GM23338 (cell line): Measurements from ENCODE around the gene CSNK2B. TPM values are rescaled to one million over a fixed set of nuclear protein-coding genes. Genes with fewer than 3 reads are reported as not detected.

ENCODE experiments used
- ATAC-seq: fragments of 200-7000 bp; cut with Tn5 transposase; 3 replicates; pipeline ENCODE4 v1.9.1; 2020
- DNase-seq: peaks from one replicate; pipeline ENCODE4 v3.0.0-alpha.2; 2015; ENCODE audit warnings: low spot score
- H2AFZ ChIP-seq: fragments of 200-600 bp; sonication (generic); 2 replicates; pipeline ENCODE4 v1.8.0; 2016; ENCODE audit warnings: antibody characterized with exemption, mild to moderate bottlenecking, moderate library complexity
- H3F3A ChIP-seq: fragments of 200-600 bp; sonication (generic); replicated peaks from 2 replicates; pipeline ENCODE4 v1.8.0; 2017; ENCODE audit warnings: antibody characterized with exemption, mixed run types, low read depth
- H3K27ac ChIP-seq: fragments of 200-600 bp; sonication (generic); 2 replicates; pipeline ENCODE4 v1.6.1; 2016; ENCODE audit warnings: low read depth
- H3K27me3 ChIP-seq: fragments of 200-600 bp; sonication (generic); 2 replicates; pipeline ENCODE4 v1.8.0; 2016; ENCODE audit warnings: mild to moderate bottlenecking, mixed run types, moderate library complexity; ENCODE audit not compliant: insufficient read depth
- H3K36me3 ChIP-seq: fragments of 200-600 bp; sonication (generic); 2 replicates; pipeline ENCODE4 v1.8.0; 2016; ENCODE audit warnings: mild to moderate bottlenecking; ENCODE audit not compliant: insufficient read depth
- H3K4me1 ChIP-seq: fragments of 200-600 bp; sonication (generic); 2 replicates; pipeline ENCODE4 v1.8.0; 2016; ENCODE audit warnings: mild to moderate bottlenecking, moderate library complexity; ENCODE audit not compliant: insufficient read depth
- H3K4me2 ChIP-seq: fragments of 200-600 bp; sonication (generic); 2 replicates; pipeline ENCODE4 v1.7.1; 2017; ENCODE audit warnings: mixed run types
- H3K4me3 ChIP-seq: fragments of 200-600 bp; sonication (generic); 2 replicates; pipeline ENCODE4 v1.6.1; 2016; ENCODE audit warnings: mixed run types
- H3K79me2 ChIP-seq: fragments of 200-600 bp; sonication (generic); replicated peaks from 2 replicates; pipeline ENCODE4 v1.8.0; 2017; ENCODE audit warnings: mild to moderate bottlenecking; ENCODE audit not compliant: insufficient read depth
- H3K9me2 ChIP-seq: fragments of 200-600 bp; sonication (generic); 2 replicates; pipeline ENCODE4 v1.8.0; 2017; ENCODE audit not compliant: insufficient read depth
- H4K20me1 ChIP-seq: fragments of 200-600 bp; sonication (generic); replicated peaks from 2 replicates; pipeline ENCODE4 v1.8.0; 2017; ENCODE audit warnings: mild to moderate bottlenecking; ENCODE audit not compliant: insufficient read depth
- H3K27ac Mint-ChIP-seq: 2 replicates; pipeline ENCODE4 v1.8.0; 2020; ENCODE audit warnings: inconsistent platforms, mild to moderate bottlenecking, moderate library complexity, mixed read lengths
- H3K27me3 Mint-ChIP-seq: 3 replicates; pipeline ENCODE4 v1.8.0; 2022; ENCODE audit warnings: low read depth, mild to moderate bottlenecking, moderate library complexity, mixed read lengths, inconsistent platforms; ENCODE audit not compliant: insufficient read depth, poor library complexity
- H3K36me3 Mint-ChIP-seq: 3 replicates; pipeline ENCODE4 v1.8.0; 2021; ENCODE audit warnings: low read depth, mild to moderate bottlenecking, inconsistent platforms, moderate library complexity, mixed read lengths
- H3K4me1 Mint-ChIP-seq: 3 replicates; pipeline ENCODE4 v1.8.0; 2020; ENCODE audit warnings: mild to moderate bottlenecking, inconsistent platforms, mixed read lengths
- H3K4me3 Mint-ChIP-seq: 3 replicates; pipeline ENCODE4 v1.8.0; 2021; ENCODE audit warnings: moderate library complexity, mild to moderate bottlenecking, inconsistent platforms, mixed read lengths
- H3K9me3 Mint-ChIP-seq: 3 replicates; pipeline ENCODE4 v1.8.0; 2020; ENCODE audit warnings: moderate library complexity, mild to moderate bottlenecking, inconsistent platforms, mixed read lengths
- CREB1 ChIP-seq: fragments of 250-450 bp; sonication (Bioruptor Pico); IDR thresholded peaks from 2 replicates; pipeline ENCODE4 v1.5.0; 2020; ENCODE audit warnings: low read depth, mild to moderate bottlenecking, moderate library complexity
- EZH2 ChIP-seq: fragments of 200-600 bp; sonication (generic); IDR thresholded peaks from one replicate; pipeline ENCODE4 v1.8.0; 2017; ENCODE audit warnings: antibody characterized with exemption, mild to moderate bottlenecking, low read depth; ENCODE audit not compliant: unreplicated experiment
- EZH2phosphoT487 ChIP-seq: fragments of 200-600 bp; sonication (generic); IDR thresholded peaks from one replicate; pipeline ENCODE4 v1.8.1; 2018; ENCODE audit warnings: antibody characterized with exemption; ENCODE audit not compliant: unreplicated experiment
- JUNB ChIP-seq: IDR thresholded peaks from one replicate; pipeline ENCODE4 v1.6.1; 2016; ENCODE audit warnings: antibody characterized with exemption; ENCODE audit not compliant: unreplicated experiment
- POLR2AphosphoS5 ChIP-seq: IDR thresholded peaks from 2 replicates; pipeline ENCODE4 v1.6.1; 2016; ENCODE audit warnings: antibody characterized with exemption, low read depth
- STAT1 ChIP-seq: IDR thresholded peaks from one replicate; pipeline ENCODE4 v1.6.1; 2016; ENCODE audit warnings: antibody characterized with exemption; ENCODE audit not compliant: unreplicated experiment
- ZNF114 ChIP-seq: fragments of 250-450 bp; sonication (Bioruptor Pico); IDR thresholded peaks from 2 replicates; pipeline ENCODE4 v1.5.0; 2020; ENCODE audit warnings: mild to moderate bottlenecking, moderate library complexity
- ZNF331 ChIP-seq: fragments of 250-450 bp; sonication (Bioruptor Pico); IDR thresholded peaks from 2 replicates; pipeline ENCODE4 v1.5.0; 2020; ENCODE audit warnings: low read depth, mild to moderate bottlenecking, moderate library complexity
- polyA plus RNA-seq: library from polyadenylated mRNA; unstranded; fragments of >200 nt; fragmentation: Nextera tagmentation; extraction: Ambion mirVana; gene quantifications from 2 replicates; pipeline ENCODE4 v1.2.1, GENCODE V29; 2016
- total RNA-seq: library from RNA; depleted of rRNA; stranded (reverse); fragments of >200 nt; shearing (Covaris generic); gene quantifications from 2 replicates; pipeline ENCODE4 v1.2.3, GENCODE V29; 2014
- TF ChIP-seq, protein P1 (sequence below): IDR thresholded peaks from one replicate; pipeline ENCODE4 v1.6.1; 2018; ENCODE audit warnings: antibody characterized with exemption; ENCODE audit not compliant: unreplicated experiment
- TF ChIP-seq, protein P2 (sequence below), 2 experiments: fragments of 200-600 bp in 1 of 2; sonication (generic) in 1 of 2; conservative IDR thresholded peaks; 2 replicates each; pipeline versions ENCODE4 v1.5.1 to v1.6.1; 2016 to 2017; ENCODE audit warnings: antibody characterized with exemption in 2 of 2, low read depth in 2 of 2, mild to moderate bottlenecking in 2 of 2, moderate library complexity in 1 of 2
- TF ChIP-seq, protein P3 (sequence below): IDR thresholded peaks from 2 replicates; pipeline ENCODE4 v1.6.1; 2016; ENCODE audit warnings: antibody characterized with exemption

Gene CSNK2B
- total and polyA plus RNA-seq, 2 experiments from 2014 or later, result 260 to 271 TPM

DNA sequence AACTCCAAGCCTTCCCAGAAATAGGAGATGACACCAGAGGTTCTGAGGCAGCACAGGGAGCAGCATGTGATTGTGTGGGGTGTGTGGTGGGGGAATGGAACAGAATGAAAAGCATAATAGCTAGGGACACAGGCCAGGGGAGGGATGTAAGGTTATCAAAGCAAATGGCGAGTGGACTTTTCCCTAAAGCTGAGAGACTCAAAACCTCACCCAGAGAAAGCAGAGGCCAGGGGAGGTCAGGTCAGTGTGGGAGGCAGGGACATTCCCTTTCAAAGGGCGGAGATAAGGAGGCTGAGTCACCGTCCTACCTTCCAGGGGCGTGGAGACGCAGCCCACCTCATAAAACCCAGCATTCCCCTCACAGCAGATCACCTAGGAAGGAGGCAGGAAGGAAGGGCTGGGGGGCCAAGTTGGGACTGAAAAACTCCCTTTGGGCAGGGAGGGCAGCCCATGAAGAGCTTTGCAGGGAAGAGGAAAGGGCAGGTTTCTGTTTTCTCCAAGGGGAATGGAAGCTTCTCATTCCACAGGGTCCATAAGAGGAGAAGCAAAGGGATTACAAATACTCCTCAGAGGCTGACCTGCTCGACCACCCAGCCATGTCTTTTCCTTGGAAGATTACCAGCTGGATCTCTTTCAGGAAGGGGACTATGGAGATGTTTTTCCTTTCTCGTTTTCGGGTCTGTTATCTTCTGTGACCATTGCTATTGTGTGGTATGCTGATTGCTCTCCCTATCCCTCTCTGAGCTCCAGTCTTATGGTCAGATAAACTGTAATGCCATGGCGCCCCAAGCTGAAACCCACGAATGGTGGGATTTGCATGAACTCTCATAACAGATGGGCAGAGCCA, 24.6 kb downstream of the CSNK2B start:
- Mint-ChIP-seq H3K36me3 (peaks cover 21% of the 10 kb centered on the region), H3K4me1 (no peaks in the 10 kb centered on the region; the same call in 2 of the 3 replicates), H3K27ac (no peak overlapping the region), H3K4me3 (no peak overlapping the region), H3K27me3 (peaks cover 6% of the 10 kb centered on the region), H3K9me3 (no peaks in the 10 kb centered on the region)
- TF ChIP-seq, protein P1, sequence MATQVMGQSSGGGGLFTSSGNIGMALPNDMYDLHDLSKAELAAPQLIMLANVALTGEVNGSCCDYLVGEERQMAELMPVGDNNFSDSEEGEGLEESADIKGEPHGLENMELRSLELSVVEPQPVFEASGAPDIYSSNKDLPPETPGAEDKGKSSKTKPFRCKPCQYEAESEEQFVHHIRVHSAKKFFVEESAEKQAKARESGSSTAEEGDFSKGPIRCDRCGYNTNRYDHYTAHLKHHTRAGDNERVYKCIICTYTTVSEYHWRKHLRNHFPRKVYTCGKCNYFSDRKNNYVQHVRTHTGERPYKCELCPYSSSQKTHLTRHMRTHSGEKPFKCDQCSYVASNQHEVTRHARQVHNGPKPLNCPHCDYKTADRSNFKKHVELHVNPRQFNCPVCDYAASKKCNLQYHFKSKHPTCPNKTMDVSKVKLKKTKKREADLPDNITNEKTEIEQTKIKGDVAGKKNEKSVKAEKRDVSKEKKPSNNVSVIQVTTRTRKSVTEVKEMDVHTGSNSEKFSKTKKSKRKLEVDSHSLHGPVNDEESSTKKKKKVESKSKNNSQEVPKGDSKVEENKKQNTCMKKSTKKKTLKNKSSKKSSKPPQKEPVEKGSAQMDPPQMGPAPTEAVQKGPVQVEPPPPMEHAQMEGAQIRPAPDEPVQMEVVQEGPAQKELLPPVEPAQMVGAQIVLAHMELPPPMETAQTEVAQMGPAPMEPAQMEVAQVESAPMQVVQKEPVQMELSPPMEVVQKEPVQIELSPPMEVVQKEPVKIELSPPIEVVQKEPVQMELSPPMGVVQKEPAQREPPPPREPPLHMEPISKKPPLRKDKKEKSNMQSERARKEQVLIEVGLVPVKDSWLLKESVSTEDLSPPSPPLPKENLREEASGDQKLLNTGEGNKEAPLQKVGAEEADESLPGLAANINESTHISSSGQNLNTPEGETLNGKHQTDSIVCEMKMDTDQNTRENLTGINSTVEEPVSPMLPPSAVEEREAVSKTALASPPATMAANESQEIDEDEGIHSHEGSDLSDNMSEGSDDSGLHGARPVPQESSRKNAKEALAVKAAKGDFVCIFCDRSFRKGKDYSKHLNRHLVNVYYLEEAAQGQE, result no peak
- no peak for TF ChIP-seq EZH2
- no peak for TF ChIP-seq POLR2AphosphoS5
- no peak for DNase-seq
- H2AFZ ChIP-seq, result no peak overlapping the region
- H3K9me2 ChIP-seq, result no peaks in the 10 kb centered on the region
- H3K4me3 ChIP-seq, result no peak overlapping the region
- no peaks in the 10 kb centered on the region for H3F3A ChIP-seq
- no peaks in the 10 kb centered on the region for H4K20me1 ChIP-seq
- ATAC-seq, result no peak
- no peaks in the 10 kb centered on the region for H3K79me2 ChIP-seq
- H3K27me3 ChIP-seq, result no peaks in the 10 kb centered on the region
- H3K36me3 ChIP-seq, result peaks cover 6% of the 10 kb centered on the region; the same call in 1 of the 2 replicates
- no peak overlapping the region for H3K4me2 ChIP-seq
- H3K4me1 ChIP-seq, result no peaks in the 10 kb centered on the region
- no peak overlapping the region for H3K27ac ChIP-seq

DNA sequence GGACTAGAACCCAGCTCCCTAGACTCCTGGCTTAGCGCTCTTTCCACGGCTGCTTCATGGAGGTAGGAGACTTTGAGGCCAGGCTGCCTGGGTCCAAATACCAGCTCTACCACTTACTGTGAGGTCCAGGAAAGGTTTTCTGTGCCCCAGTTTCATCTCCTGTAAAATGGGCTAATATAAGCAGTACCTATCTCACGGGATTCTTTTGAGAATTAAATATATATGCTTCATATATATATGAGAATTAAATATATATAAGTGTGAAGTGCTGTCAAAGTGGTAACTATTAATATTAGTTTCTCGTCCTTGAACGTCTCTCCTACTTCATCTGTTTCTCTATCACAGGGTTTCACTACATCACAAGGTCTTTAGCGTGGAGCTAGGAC, 25.2 kb downstream of the CSNK2B start:
- Mint-ChIP-seq H3K4me1 (no peaks in the 10 kb centered on the region; the same call in 2 of the 3 replicates), H3K4me3 (no peak overlapping the region), H3K27ac (no peak overlapping the region), H3K9me3 (no peaks in the 10 kb centered on the region), H3K27me3 (peaks cover 3% of the 10 kb centered on the region), H3K36me3 (peaks cover 21% of the 10 kb centered on the region)
- no peaks in the 10 kb centered on the region for H3K4me1 ChIP-seq
- no peaks in the 10 kb centered on the region for H3K79me2 ChIP-seq
- no peaks in the 10 kb centered on the region for H3K27me3 ChIP-seq
- no peaks in the 10 kb centered on the region for H4K20me1 ChIP-seq
- H3F3A ChIP-seq, result no peaks in the 10 kb centered on the region
- ATAC-seq, result no peak
- H2AFZ ChIP-seq, result no peak overlapping the region
- H3K4me3 ChIP-seq, result no peak overlapping the region
- H3K9me2 ChIP-seq, result no peaks in the 10 kb centered on the region
- H3K27ac ChIP-seq, result no peak overlapping the region
- no peak overlapping the region for H3K4me2 ChIP-seq
- peaks cover 6% of the 10 kb centered on the region; the same call in 1 of the 2 replicates for H3K36me3 ChIP-seq
- no peak for DNase-seq
- no peak for TF ChIP-seq JUNB
- TF ChIP-seq ZNF331 (CRISPR knock-in tag), result no peak
- TF ChIP-seq EZH2phosphoT487, result no peak
- no peak for TF ChIP-seq STAT1
- TF ChIP-seq, protein P2, sequence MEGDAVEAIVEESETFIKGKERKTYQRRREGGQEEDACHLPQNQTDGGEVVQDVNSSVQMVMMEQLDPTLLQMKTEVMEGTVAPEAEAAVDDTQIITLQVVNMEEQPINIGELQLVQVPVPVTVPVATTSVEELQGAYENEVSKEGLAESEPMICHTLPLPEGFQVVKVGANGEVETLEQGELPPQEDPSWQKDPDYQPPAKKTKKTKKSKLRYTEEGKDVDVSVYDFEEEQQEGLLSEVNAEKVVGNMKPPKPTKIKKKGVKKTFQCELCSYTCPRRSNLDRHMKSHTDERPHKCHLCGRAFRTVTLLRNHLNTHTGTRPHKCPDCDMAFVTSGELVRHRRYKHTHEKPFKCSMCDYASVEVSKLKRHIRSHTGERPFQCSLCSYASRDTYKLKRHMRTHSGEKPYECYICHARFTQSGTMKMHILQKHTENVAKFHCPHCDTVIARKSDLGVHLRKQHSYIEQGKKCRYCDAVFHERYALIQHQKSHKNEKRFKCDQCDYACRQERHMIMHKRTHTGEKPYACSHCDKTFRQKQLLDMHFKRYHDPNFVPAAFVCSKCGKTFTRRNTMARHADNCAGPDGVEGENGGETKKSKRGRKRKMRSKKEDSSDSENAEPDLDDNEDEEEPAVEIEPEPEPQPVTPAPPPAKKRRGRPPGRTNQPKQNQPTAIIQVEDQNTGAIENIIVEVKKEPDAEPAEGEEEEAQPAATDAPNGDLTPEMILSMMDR (conservative IDR thresholded peaks at IDR 0.05; ENCODE audit: low read depth in 2 of 2), result no peak
- TF ChIP-seq, protein P1, result no peak
- no peak for TF ChIP-seq CREB1 (CRISPR knock-in tag)
- TF ChIP-seq ZNF114 (CRISPR knock-in tag), result no peak
- TF ChIP-seq, protein P3, sequence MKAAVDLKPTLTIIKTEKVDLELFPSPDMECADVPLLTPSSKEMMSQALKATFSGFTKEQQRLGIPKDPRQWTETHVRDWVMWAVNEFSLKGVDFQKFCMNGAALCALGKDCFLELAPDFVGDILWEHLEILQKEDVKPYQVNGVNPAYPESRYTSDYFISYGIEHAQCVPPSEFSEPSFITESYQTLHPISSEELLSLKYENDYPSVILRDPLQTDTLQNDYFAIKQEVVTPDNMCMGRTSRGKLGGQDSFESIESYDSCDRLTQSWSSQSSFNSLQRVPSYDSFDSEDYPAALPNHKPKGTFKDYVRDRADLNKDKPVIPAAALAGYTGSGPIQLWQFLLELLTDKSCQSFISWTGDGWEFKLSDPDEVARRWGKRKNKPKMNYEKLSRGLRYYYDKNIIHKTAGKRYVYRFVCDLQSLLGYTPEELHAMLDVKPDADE, result no peak
